HCT116 (cell line): ENCODE measurements around the gene KIRREL3. TPM values are rescaled to one million over a fixed set of nuclear protein-coding genes. Genes with fewer than 3 reads are reported as not detected.

Source experiments
- ATAC-seq: fragments of 200-7000 bp; cut with Tn5 transposase; 2 replicates; pipeline ENCODE4 v1.9.1; 2020; ENCODE audit warnings: mild to moderate bottlenecking, moderate library complexity
- BruUV-seq: library from RNA; stranded (reverse); fragments of 400-500 nt; replicated peaks from 2 replicates; lab custom pipeline; 2021; lab: Mats Ljungman, UMichigan
- CTCF ChIA-PET: fragments of 300-600 bp; sonication (Branson Sonifier 250); formaldehyde crosslinking; loops from one replicate; lab custom pipeline; 2021; ENCODE audit warnings: antibody characterized with exemption; lab: Charles Lee
- POLR2A ChIA-PET: fragments of 300-600, 350-600 bp; sonication (Branson Sonifier 250); formaldehyde crosslinking; loops from one replicate; lab custom pipeline; 2021; ENCODE audit warnings: antibody characterized with exemption; lab: Charles Lee
- RAD21 ChIA-PET, 2 experiments: fragments of 300-600 bp; sonication (Branson Sonifier 250); formaldehyde crosslinking; loops; one replicate each; lab custom pipeline; 2023; ENCODE audit warnings: low total read pairs in 2 of 2; ENCODE audit not compliant: uncharacterized antibody in 2 of 2, unreplicated experiment in 2 of 2, low non-redundant PET in 1 of 2; lab: Charles Lee
- DNase-seq: peaks from one replicate; pipeline ENCODE4 v3.0.0-alpha.2; 2010; ENCODE audit warnings: low read depth, low spot score
- H2AFZ ChIP-seq: fragments of 200-600 bp; shearing (Covaris generic), sonication (generic); 2 replicates; pipeline ENCODE4 v1.6.1; 2017; ENCODE audit warnings: low read depth, mixed run types, mixed read lengths, antibody characterized with exemption, low read length; ENCODE audit not compliant: poor library complexity, severe bottlenecking
- H3K27ac ChIP-seq: 2 replicates; pipeline ENCODE4 v1.5.1; 2012; ENCODE audit warnings: low read depth, low read length
- H3K27me3 ChIP-seq: fragments of 200-600 bp; sonication (generic); 2 replicates; pipeline ENCODE4 v1.6.1; 2016; ENCODE audit warnings: mixed run types, low read length, mixed read lengths; ENCODE audit not compliant: insufficient read depth
- H3K36me3 ChIP-seq, 2 experiments: fragments of 200-500 bp in 1 of 2; fragments of 200-600 bp in 1 of 2; sonication (Bioruptor generic) in 1 of 2; sonication (generic) in 1 of 2; 2 replicates each; pipeline versions ENCODE4 v1.5.1 to v1.6.1; 2014 to 2016; ENCODE audit warnings: low read length in 2 of 2, inconsistent platforms in 1 of 2, mixed read lengths in 1 of 2, mixed run types in 1 of 2; ENCODE audit not compliant: insufficient read depth in 2 of 2, control insufficient read depth in 1 of 2
- H3K4me1 ChIP-seq, 2 experiments: fragments of 200-600 bp in 1 of 2; sonication (generic) in 1 of 2; 2 replicates each; pipeline versions ENCODE4 v1.5.1 to v1.6.1; 2012 to 2017; ENCODE audit warnings: low read length in 2 of 2, inconsistent platforms in 1 of 2, mild to moderate bottlenecking in 1 of 2, mixed read lengths in 1 of 2, mixed run types in 1 of 2, moderate library complexity in 1 of 2; ENCODE audit not compliant: insufficient read depth in 2 of 2, control insufficient read depth in 1 of 2
- H3K4me2 ChIP-seq: fragments of 200-600 bp; sonication (generic); 2 replicates; pipeline ENCODE4 v1.6.1; 2017; ENCODE audit warnings: mixed run types, low read length, mixed read lengths
- H3K4me3 ChIP-seq, 2 experiments: fragments of 200-600 bp in 1 of 2; sonication (generic) in 1 of 2; replicated peaks in 1 of 2; 2 replicates each; pipeline ENCODE4 v1.5.1; 2011 to 2016; ENCODE audit warnings: low read length in 2 of 2, control low read depth in 1 of 2, low read depth in 1 of 2, mild to moderate bottlenecking in 1 of 2, mixed read lengths in 1 of 2, mixed run types in 1 of 2
- H3K79me2 ChIP-seq: fragments of 200-600 bp; sonication (generic); 2 replicates; pipeline ENCODE4 v1.6.1; 2017; ENCODE audit warnings: mild to moderate bottlenecking, mixed run types, low read length, moderate library complexity, mixed read lengths; ENCODE audit not compliant: insufficient read depth
- H3K9ac ChIP-seq: fragments of 200-600 bp; sonication (generic); 2 replicates; pipeline ENCODE4 v1.6.1; 2016; ENCODE audit warnings: low read length, mixed read lengths
- H3K9me2 ChIP-seq: fragments of 200-600 bp; sonication (generic), shearing (Covaris generic); 2 replicates; pipeline ENCODE4 v1.6.1; 2017; ENCODE audit warnings: mixed run types, mild to moderate bottlenecking, moderate library complexity; ENCODE audit not compliant: insufficient read depth
- H3K9me3 ChIP-seq, 2 experiments: fragments of 200-500 bp in 1 of 2; fragments of 200-600 bp in 1 of 2; sonication (Bioruptor generic) in 1 of 2; sonication (generic) in 1 of 2; 2 replicates each; pipeline ENCODE4 v1.6.1; 2014 to 2017; ENCODE audit warnings: low read length in 2 of 2, mixed read lengths in 2 of 2, inconsistent platforms in 1 of 2, low read depth in 1 of 2, mild to moderate bottlenecking in 1 of 2, mixed run types in 1 of 2, moderate library complexity in 1 of 2; ENCODE audit not compliant: control insufficient read depth in 1 of 2, insufficient read depth in 1 of 2
- H4K20me1 ChIP-seq: fragments of 200-600 bp; sonication (generic), shearing (Covaris generic); 2 replicates; pipeline ENCODE4 v1.6.1; 2017; ENCODE audit warnings: mixed run types, mild to moderate bottlenecking, moderate library complexity; ENCODE audit not compliant: insufficient read depth
- CEBPB ChIP-seq: IDR thresholded peaks from 2 replicates; pipeline ENCODE4 v1.6.1; 2012; ENCODE audit warnings: low read depth
- EGR1 ChIP-seq: IDR thresholded peaks from 2 replicates; pipeline ENCODE4 v1.6.1; 2012; ENCODE audit warnings: low read depth
- EZH2phosphoT487 ChIP-seq: fragments of 200-600 bp; IDR thresholded peaks from 2 replicates; pipeline ENCODE4 v1.6.1; 2018; ENCODE audit warnings: antibody characterized with exemption, borderline replicate concordance
- JUND ChIP-seq: IDR thresholded peaks from 2 replicates; pipeline ENCODE4 v1.6.1; 2012
- POLR2AphosphoS5 ChIP-seq: IDR thresholded peaks from 2 replicates; pipeline ENCODE4 v1.6.1; 2011; ENCODE audit warnings: mild to moderate bottlenecking, low read depth, low read length, moderate library complexity
- RAD21 ChIP-seq: IDR thresholded peaks from 2 replicates; pipeline ENCODE4 v1.6.1; 2012; ENCODE audit warnings: low read depth, mild to moderate bottlenecking
- SP1 ChIP-seq: IDR thresholded peaks from 2 replicates; pipeline ENCODE4 v1.6.1; 2012; ENCODE audit warnings: low read depth
- SRF ChIP-seq: IDR thresholded peaks from 2 replicates; pipeline ENCODE4 v1.6.1; 2012; ENCODE audit warnings: low read depth
- TCF7L2 ChIP-seq: IDR thresholded peaks from 2 replicates; pipeline ENCODE4 v1.7.0; 2011; ENCODE audit warnings: borderline replicate concordance, inconsistent platforms; ENCODE audit not compliant: insufficient read depth, insufficient read length; ENCODE audit errors: extremely low read depth
- YY1 ChIP-seq: IDR thresholded peaks from 2 replicates; pipeline ENCODE4 v1.6.1; 2011; ENCODE audit warnings: low read length, low read depth, moderate library complexity, mild to moderate bottlenecking; ENCODE audit not compliant: insufficient replicate concordance; ENCODE audit errors: extremely low read depth
- ZNF274 ChIP-seq: fragments of 200-500 bp; sonication (Bioruptor generic); IDR thresholded peaks from 2 replicates; pipeline ENCODE4 v1.6.1; 2014; ENCODE audit warnings: mild to moderate bottlenecking, low read depth, low read length, inconsistent platforms
- intact Hi-C: fragments of 100-400 bp; cut with micrococcal nuclease; formaldehyde crosslinking; loops from 2 replicates; pipeline ENCODE4 v1.10.0; 2022
- total RNA-seq: library from RNA; stranded (reverse); gene quantifications from one replicate; pipeline ENCODE4 v1.2.1, GENCODE V29; 2021; ENCODE audit not compliant: unreplicated experiment
- TF ChIP-seq, protein P1 (sequence below): IDR thresholded peaks from 2 replicates; pipeline ENCODE4 v1.6.1; 2012; ENCODE audit warnings: low read depth
- TF ChIP-seq, protein P2 (sequence below): IDR thresholded peaks from 2 replicates; pipeline ENCODE4 v1.6.1; 2011; ENCODE audit warnings: mild to moderate bottlenecking, low read length, moderate library complexity; ENCODE audit not compliant: insufficient replicate concordance; ENCODE audit errors: extremely low read depth
- TF ChIP-seq, protein P3 (sequence below): IDR thresholded peaks from 2 replicates; pipeline ENCODE4 v1.6.1; 2012

Gene KIRREL3
- total RNA-seq, 1 experiment from 2014 or later = not detected

DNA sequence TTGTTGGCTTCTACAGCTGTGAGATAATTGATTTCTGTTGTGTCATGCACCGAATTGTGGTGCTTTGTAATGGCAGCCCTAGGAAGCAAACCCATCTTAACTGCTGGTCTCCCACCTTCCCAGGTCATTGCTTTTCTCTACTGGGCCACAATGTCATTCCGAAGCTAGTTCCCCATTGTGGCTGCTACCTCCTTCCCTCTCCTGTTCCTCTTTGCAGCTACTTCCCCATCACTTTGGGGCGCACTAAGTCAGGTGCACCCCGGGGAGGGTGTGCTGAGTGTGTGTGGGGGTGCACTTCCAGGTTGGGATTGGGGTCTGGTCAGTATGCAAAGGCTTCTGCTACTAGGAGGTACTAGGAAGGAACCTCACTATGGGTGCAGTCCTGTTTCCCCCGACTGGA is 535.8 kb downstream of the KIRREL3 start:
- ChIA-PET RAD21 (no interaction called here), CTCF (interaction anchor here (1.1 kb wide), 1 partner anchor 16 kb away, joined by 3 read pairs; no protein-coding TSS in a partner anchor), POLR2A (no interaction called here)
- no peaks in the 10 kb centered on the region for H3K79me2 ChIP-seq
- H3K36me3 ChIP-seq = no peaks in the 10 kb centered on the region
- H2AFZ ChIP-seq = no peak overlapping the region
- no peaks in the 10 kb centered on the region for H3K4me1 ChIP-seq
- H3K4me3 ChIP-seq = no peak overlapping the region
- no peak for ATAC-seq
- H3K9me3 ChIP-seq = no peaks in the 10 kb centered on the region
- no peaks in the 10 kb centered on the region for H4K20me1 ChIP-seq
- no peak overlapping the region for H3K9ac ChIP-seq
- DNase-seq = no peak
- intact Hi-C loops = no loop called here
- TF ChIP-seq SRF = no peak
- TF ChIP-seq POLR2AphosphoS5 = no peak
- TF ChIP-seq RAD21 = no peak
- TF ChIP-seq EZH2phosphoT487 = no peak
- TF ChIP-seq YY1 = no peak
- TF ChIP-seq EGR1 = no peak
- H3K27ac ChIP-seq = no peak overlapping the region
- H3K4me2 ChIP-seq = no peak overlapping the region
- no TSS peak for BruUV-seq
- no peaks in the 10 kb centered on the region for H3K9me2 ChIP-seq
- H3K27me3 ChIP-seq = peaks cover 18% of the 10 kb centered on the region; the same call in 1 of the 2 replicates

DNA sequence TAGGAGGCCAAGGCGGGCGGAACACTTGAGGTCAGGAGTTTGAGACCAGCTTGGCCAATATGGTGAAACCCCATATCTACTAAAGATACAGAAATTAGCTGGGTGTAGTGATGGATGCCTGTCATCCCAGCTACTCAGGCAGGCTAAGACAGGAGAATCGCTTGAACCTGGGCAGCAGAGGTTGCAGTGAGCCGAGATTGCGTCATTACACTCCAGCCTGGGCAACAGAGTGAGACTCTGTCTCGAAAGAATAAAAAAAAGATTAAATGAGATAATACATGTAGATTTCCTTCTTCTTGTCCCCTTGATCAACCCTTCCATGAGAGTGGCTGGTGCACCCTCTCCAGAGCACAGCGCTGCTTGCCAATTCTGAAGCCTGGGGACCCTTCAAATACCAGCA is 538.1 kb downstream of the KIRREL3 start:
- no peaks in the 10 kb centered on the region for H3K79me2 ChIP-seq
- no peak for DNase-seq
- RAD21 ChIA-PET = no interaction called here
- CTCF ChIA-PET = interaction anchor here (1.1 kb wide), 1 partner anchor 18 kb away, joined by 4 read pairs; no protein-coding TSS in a partner anchor
- H3K4me3 ChIP-seq = no peak overlapping the region
- H3K4me1 ChIP-seq = no peaks in the 10 kb centered on the region
- no TSS peak for BruUV-seq
- H3K4me2 ChIP-seq = no peak overlapping the region
- POLR2A ChIA-PET = no interaction called here
- H3K27me3 ChIP-seq = peaks cover 18% of the 10 kb centered on the region; the same call in 1 of the 2 replicates
- H3K9me2 ChIP-seq = no peaks in the 10 kb centered on the region
- intact Hi-C loops = no loop called here
- no peak for ATAC-seq
- no peak overlapping the region for H3K9ac ChIP-seq
- no peak overlapping the region for H3K27ac ChIP-seq
- H3K36me3 ChIP-seq = no peaks in the 10 kb centered on the region
- no peaks in the 10 kb centered on the region for H4K20me1 ChIP-seq
- no peaks in the 10 kb centered on the region for H3K9me3 ChIP-seq
- no peak overlapping the region for H2AFZ ChIP-seq
- TF ChIP-seq CEBPB (no peak), YY1 (no peak), POLR2AphosphoS5 (no peak), JUND (no peak), TCF7L2 (no peak), ZNF274 (no peak), SP1 (no peak), RAD21 (no peak), SRF (no peak), EZH2phosphoT487 (no peak)
- TF ChIP-seq, protein P1, sequence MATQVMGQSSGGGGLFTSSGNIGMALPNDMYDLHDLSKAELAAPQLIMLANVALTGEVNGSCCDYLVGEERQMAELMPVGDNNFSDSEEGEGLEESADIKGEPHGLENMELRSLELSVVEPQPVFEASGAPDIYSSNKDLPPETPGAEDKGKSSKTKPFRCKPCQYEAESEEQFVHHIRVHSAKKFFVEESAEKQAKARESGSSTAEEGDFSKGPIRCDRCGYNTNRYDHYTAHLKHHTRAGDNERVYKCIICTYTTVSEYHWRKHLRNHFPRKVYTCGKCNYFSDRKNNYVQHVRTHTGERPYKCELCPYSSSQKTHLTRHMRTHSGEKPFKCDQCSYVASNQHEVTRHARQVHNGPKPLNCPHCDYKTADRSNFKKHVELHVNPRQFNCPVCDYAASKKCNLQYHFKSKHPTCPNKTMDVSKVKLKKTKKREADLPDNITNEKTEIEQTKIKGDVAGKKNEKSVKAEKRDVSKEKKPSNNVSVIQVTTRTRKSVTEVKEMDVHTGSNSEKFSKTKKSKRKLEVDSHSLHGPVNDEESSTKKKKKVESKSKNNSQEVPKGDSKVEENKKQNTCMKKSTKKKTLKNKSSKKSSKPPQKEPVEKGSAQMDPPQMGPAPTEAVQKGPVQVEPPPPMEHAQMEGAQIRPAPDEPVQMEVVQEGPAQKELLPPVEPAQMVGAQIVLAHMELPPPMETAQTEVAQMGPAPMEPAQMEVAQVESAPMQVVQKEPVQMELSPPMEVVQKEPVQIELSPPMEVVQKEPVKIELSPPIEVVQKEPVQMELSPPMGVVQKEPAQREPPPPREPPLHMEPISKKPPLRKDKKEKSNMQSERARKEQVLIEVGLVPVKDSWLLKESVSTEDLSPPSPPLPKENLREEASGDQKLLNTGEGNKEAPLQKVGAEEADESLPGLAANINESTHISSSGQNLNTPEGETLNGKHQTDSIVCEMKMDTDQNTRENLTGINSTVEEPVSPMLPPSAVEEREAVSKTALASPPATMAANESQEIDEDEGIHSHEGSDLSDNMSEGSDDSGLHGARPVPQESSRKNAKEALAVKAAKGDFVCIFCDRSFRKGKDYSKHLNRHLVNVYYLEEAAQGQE = no peak
- TF ChIP-seq, protein P2, sequence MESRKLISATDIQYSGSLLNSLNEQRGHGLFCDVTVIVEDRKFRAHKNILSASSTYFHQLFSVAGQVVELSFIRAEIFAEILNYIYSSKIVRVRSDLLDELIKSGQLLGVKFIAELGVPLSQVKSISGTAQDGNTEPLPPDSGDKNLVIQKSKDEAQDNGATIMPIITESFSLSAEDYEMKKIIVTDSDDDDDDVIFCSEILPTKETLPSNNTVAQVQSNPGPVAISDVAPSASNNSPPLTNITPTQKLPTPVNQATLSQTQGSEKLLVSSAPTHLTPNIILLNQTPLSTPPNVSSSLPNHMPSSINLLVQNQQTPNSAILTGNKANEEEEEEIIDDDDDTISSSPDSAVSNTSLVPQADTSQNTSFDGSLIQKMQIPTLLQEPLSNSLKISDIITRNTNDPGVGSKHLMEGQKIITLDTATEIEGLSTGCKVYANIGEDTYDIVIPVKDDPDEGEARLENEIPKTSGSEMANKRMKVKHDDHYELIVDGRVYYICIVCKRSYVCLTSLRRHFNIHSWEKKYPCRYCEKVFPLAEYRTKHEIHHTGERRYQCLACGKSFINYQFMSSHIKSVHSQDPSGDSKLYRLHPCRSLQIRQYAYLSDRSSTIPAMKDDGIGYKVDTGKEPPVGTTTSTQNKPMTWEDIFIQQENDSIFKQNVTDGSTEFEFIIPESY = no peak
- TF ChIP-seq, protein P3, sequence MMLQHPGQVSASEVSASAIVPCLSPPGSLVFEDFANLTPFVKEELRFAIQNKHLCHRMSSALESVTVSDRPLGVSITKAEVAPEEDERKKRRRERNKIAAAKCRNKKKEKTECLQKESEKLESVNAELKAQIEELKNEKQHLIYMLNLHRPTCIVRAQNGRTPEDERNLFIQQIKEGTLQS = no peak
